Upper lobe of right lung (tissue), 1 donor: ENCODE results near the gene CCDC102B. TPM values are rescaled to one million over a fixed set of nuclear protein-coding genes. Genes with fewer than 3 reads are reported as not detected.
"Not testable (repeated sequence)": the region's sequence is repeated elsewhere in the genome, so short reads cannot be mapped to it uniquely, and the experiment has no call there.

Source experiments
- ATAC-seq: fragments of 200-7000 bp; cut with Tn5 transposase; one replicate; pipeline ENCODE4 v1.9.1; 2020; ENCODE audit warnings: mild to moderate bottlenecking, moderate library complexity
- DNase-seq: peaks from one replicate; pipeline ENCODE4 v3.0.0-alpha.2; 2020
- H3K27ac ChIP-seq: fragments of 200-600 bp; one replicate; pipeline ENCODE4 v1.8.0; 2022
- H3K27me3 ChIP-seq: fragments of 200-600 bp; one replicate; pipeline ENCODE4 v1.8.0; 2022; ENCODE audit warnings: mild to moderate bottlenecking
- H3K36me3 ChIP-seq: fragments of 200-600 bp; one replicate; pipeline ENCODE4 v1.8.0; 2022
- H3K4me1 ChIP-seq: fragments of 200-600 bp; one replicate; pipeline ENCODE4 v1.8.0; 2022
- H3K4me3 ChIP-seq: fragments of 200-600 bp; one replicate; pipeline ENCODE4 v1.8.0; 2022; ENCODE audit warnings: mild to moderate bottlenecking
- H3K9me3 ChIP-seq: fragments of 200-600 bp; one replicate; pipeline ENCODE4 v1.8.0; 2022
- intact Hi-C: fragments of 100-400 bp; cut with DNase I; formaldehyde crosslinking; loops from one replicate; pipeline ENCODE4 v1.11.0; 2022
- total RNA-seq: library from RNA; stranded (reverse); fragmentation: NEBNext Ultra II Directional; extraction: Animal tissue kit (Norgen Biotek cat#: 25700); gene quantifications from one replicate; pipeline ENCODE4 v1.2.1, GENCODE V29; 2021
- TF ChIP-seq, protein P1 (sequence below): fragments of 200-600 bp; IDR thresholded peaks from one replicate; pipeline ENCODE4 v1.8.0; 2022; ENCODE audit warnings: antibody characterized with exemption
- donor health status: DM: no; HTN: yes; CAD: no; lungs with severe emphysema.

CCDC102B gene
- total RNA-seq, 1 donor from 2014 or later: 43.7 TPM

DNA sequence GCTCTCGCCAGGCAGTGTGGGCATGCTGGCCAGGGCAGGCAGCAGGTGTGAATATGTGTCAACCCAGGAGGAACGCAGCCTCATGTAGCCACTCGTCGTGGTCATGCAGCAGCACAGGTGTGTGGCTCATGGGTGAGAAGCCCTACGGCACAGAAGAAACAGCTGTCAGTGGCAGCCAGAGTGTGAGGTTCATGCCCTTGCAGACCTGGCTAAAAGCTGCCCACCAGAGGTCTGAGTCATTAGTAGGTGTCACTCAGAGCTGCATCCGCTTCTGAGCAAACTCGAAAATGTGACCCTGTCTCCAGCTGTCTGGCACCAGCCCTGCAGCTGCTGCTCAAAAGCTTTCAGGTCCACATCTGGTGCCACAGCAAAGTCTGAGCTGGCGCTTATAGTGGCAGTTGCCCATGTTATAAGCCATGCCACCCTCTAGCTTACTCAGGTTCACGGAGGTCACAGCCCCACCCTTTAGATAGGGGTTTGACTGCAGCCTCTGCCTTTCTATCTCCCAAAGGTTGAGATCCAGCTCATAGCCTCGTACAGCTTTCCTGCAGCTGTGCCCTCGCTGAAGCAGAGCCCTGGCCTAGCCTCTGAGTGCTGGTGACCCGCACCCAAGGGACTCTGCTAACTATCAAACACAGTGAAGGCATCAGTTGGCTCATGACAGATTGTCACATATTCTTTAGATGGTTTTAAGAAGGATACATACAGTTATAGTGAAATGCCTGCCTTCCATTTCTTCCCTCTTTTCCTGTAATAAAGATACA is 195.0 kb downstream of the CCDC102B start:
- DNase-seq (no peak), ATAC-seq (no peak)
- intact Hi-C loops: no loop called here
- Histone ChIP-seq H3K4me1 (no peaks in the 10 kb centered on the region), H3K4me3 (no peak overlapping the region), H3K36me3 (no peaks in the 10 kb centered on the region), H3K9me3 (no peaks in the 10 kb centered on the region), H3K27me3 (no peaks in the 10 kb centered on the region), H3K27ac (no peak overlapping the region)
- TF ChIP-seq, protein P1, sequence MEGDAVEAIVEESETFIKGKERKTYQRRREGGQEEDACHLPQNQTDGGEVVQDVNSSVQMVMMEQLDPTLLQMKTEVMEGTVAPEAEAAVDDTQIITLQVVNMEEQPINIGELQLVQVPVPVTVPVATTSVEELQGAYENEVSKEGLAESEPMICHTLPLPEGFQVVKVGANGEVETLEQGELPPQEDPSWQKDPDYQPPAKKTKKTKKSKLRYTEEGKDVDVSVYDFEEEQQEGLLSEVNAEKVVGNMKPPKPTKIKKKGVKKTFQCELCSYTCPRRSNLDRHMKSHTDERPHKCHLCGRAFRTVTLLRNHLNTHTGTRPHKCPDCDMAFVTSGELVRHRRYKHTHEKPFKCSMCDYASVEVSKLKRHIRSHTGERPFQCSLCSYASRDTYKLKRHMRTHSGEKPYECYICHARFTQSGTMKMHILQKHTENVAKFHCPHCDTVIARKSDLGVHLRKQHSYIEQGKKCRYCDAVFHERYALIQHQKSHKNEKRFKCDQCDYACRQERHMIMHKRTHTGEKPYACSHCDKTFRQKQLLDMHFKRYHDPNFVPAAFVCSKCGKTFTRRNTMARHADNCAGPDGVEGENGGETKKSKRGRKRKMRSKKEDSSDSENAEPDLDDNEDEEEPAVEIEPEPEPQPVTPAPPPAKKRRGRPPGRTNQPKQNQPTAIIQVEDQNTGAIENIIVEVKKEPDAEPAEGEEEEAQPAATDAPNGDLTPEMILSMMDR: no peak

DNA sequence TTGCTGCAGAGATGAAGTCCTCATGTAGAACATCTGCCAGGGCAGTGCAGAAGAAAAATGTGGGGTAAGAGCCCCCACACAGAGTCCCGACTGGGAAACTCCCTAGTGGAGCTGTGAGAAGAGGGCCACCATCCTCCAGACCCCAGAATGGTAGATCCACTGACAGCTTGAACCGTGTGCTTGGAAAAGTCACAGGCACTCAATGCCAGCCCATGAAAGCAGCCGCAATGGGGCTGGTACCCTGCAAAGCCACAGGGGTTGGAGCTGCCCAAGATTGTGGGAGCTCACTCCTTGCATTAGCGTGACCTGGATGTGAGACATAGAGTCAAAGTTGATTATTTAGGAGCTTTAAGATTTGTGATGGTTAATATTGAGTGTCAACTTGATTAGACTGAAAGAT is 197.8 kb downstream of the CCDC102B start:
- no peak overlapping the region for H3K4me3 ChIP-seq
- intact Hi-C loops: no loop called here
- H3K27ac ChIP-seq: no peak overlapping the region
- DNase-seq: no peak
- H3K36me3 ChIP-seq: no peaks in the 10 kb centered on the region
- no peaks in the 10 kb centered on the region for H3K4me1 ChIP-seq
- no peak for ATAC-seq
- TF ChIP-seq, protein P1: no peak
- H3K9me3 ChIP-seq: no peaks in the 10 kb centered on the region
- no peaks in the 10 kb centered on the region for H3K27me3 ChIP-seq

DNA sequence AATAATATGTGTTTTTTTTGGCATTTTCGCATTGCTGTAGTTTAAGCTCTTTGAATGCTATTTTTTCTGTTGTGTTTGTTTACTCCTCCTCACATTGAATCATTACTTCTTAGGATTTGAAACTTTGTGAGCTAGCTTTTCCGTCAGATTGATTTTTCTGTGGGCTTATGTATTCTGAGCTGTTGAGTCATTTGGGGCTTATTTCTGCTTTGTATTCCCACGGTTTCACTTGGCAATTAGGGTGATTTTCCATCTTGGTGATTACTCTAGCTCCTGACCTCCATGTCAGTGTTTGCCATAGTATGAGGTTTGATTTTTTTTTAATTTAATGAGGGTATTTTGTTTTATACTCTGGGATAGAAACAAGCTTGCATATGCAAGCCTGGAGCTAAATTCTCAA is 200.0 kb downstream of the CCDC102B start:
- no peaks in the 10 kb centered on the region for H3K9me3 ChIP-seq
- intact Hi-C loops: no loop called here
- no peak overlapping the region for H3K4me3 ChIP-seq
- no peaks in the 10 kb centered on the region for H3K36me3 ChIP-seq
- no peak for DNase-seq
- TF ChIP-seq, protein P1: no peak
- no peaks in the 10 kb centered on the region for H3K27me3 ChIP-seq
- no peaks in the 10 kb centered on the region for H3K4me1 ChIP-seq
- H3K27ac ChIP-seq: no peak overlapping the region
- ATAC-seq: no peak

DNA sequence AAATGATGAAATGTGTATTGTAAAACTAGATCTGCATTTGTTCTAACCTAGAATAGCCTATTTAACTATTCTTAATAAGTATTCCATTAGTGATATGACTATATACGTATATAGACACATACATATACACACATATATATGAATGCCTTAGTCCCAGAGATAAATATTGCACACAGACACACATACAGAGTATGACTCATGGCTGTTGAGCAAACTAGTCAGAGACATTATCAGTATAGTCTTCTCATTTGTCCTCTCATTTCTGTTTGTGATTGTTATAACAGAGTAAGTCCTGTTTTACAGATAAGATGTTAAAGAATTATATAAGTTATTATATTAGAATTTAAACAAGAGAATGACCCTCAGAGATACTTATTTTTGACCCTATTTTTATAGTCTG is 202.5 kb downstream of the CCDC102B start:
- no peaks in the 10 kb centered on the region for H3K9me3 ChIP-seq
- intact Hi-C loops: no loop called here
- no peak overlapping the region for H3K27ac ChIP-seq
- no peaks in the 10 kb centered on the region for H3K4me1 ChIP-seq
- TF ChIP-seq, protein P1: no peak
- no peaks in the 10 kb centered on the region for H3K27me3 ChIP-seq
- H3K36me3 ChIP-seq: no peaks in the 10 kb centered on the region
- no peak overlapping the region for H3K4me3 ChIP-seq
- DNase-seq (no peak), ATAC-seq (no peak)

DNA sequence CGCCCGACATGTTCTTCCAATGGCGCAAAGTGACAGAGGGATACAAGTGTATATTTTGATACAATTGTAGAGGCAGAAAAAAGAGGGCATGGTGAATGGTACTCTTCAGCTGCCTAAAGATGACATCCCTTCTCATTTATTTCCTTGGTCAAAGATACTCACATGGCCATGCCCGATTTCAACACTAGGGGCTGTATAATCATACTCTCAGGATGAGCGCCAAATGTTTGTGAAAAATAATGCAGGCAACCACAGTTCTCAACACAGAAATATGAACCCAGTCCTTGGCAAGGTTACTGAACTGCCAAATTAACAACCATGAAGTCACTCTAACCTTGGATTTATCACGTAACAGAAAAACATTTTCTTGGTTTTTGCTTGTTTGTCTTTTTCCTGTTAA is 204.4 kb downstream of the CCDC102B start:
- TF ChIP-seq, protein P1: peak; percentile 8
- ATAC-seq (no peak), DNase-seq (no peak)
- no peak overlapping the region for H3K4me3 ChIP-seq
- no peaks in the 10 kb centered on the region for H3K4me1 ChIP-seq
- intact Hi-C loops: no loop called here
- H3K27me3 ChIP-seq: no peaks in the 10 kb centered on the region
- H3K27ac ChIP-seq: no peak overlapping the region
- H3K36me3 ChIP-seq: no peaks in the 10 kb centered on the region
- H3K9me3 ChIP-seq: no peaks in the 10 kb centered on the region

DNA sequence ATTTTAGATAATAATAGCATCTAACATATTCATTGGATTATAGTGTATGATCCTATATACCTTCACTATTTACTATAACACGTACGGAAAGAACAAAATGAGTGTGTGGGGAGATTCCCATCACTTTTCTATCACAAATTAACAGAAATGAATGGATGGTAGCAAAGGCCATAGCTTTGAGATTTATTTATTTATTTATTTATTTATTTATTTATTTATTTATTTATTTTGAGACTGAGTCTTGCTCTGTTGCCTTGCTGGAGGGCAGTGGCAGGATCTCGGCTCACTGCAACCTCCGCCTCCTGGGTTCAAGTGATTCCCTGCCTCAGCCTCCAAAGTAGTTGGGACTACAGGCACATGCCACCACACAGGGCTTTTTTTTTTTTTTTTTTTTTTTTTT is 208.3 kb downstream of the CCDC102B start:
- not testable (repeated sequence) for H3K4me3 ChIP-seq, ATAC-seq

More for the DNA sequence above, 208.3 kb downstream of the CCDC102B start:
- H3K27ac ChIP-seq, DNase-seq, H3K36me3 ChIP-seq, H3K9me3 ChIP-seq, intact Hi-C loops, H3K4me1 ChIP-seq, H3K27me3 ChIP-seq: not testable (repeated sequence)
